HUES6 (cell line): ENCODE results near the gene MXI1.

Source experiments
- H3K27ac ChIP-seq: 2 replicates; pipeline ENCODE4 v1.7.0; 2013; ENCODE audit warnings: low read depth, mild to moderate bottlenecking, low read length, inconsistent platforms
- H3K27me3 ChIP-seq: 2 replicates; pipeline ENCODE4 v1.6.1; 2013; ENCODE audit warnings: low read length; ENCODE audit not compliant: control insufficient read depth, insufficient read depth
- H3K36me3 ChIP-seq: 2 replicates; pipeline ENCODE4 v1.6.1; 2013; ENCODE audit warnings: low read length; ENCODE audit not compliant: control insufficient read depth, insufficient read depth
- H3K4me1 ChIP-seq: 2 replicates; pipeline ENCODE4 v1.6.1; 2013; ENCODE audit warnings: low read length; ENCODE audit not compliant: control insufficient read depth, insufficient read depth
- H3K4me3 ChIP-seq: 2 replicates; pipeline ENCODE4 v1.5.1; 2013; ENCODE audit warnings: low read depth, low read length
- H3K9ac ChIP-seq: one replicate; pipeline ENCODE4 v1.6.1; 2013; ENCODE audit warnings: mild to moderate bottlenecking, low read length
- H3K9me3 ChIP-seq: 2 replicates; pipeline ENCODE4 v1.6.1; 2013; ENCODE audit warnings: low read depth, low read length; ENCODE audit not compliant: control insufficient read depth, insufficient read depth

MXI1 gene

GRCh38 chr10:110169586-110169985, 37.8 kb upstream of the MXI1 start:
- Histone ChIP-seq H3K27ac (no peak overlapping the region), H3K36me3 (no peaks in the 10 kb centered on the region), H3K9ac (no peak overlapping the region), H3K4me1 (peaks cover 37% of the 10 kb centered on the region), H3K9me3 (no peaks in the 10 kb centered on the region), H3K4me3 (no peak overlapping the region), H3K27me3 (peaks cover 100% of the 10 kb centered on the region)

GRCh38 chr10:110170142-110170971, 37.0 kb upstream of the MXI1 start:
- H3K27me3 ChIP-seq = peaks cover 100% of the 10 kb centered on the region
- H3K4me3 ChIP-seq = peak overlapping the region; percentile 25; the same call in 1 of the 2 replicates
- peaks cover 41% of the 10 kb centered on the region for H3K4me1 ChIP-seq
- no peak overlapping the region for H3K9ac ChIP-seq
- H3K27ac ChIP-seq = no peak overlapping the region
- no peaks in the 10 kb centered on the region for H3K36me3 ChIP-seq
- no peaks in the 10 kb centered on the region for H3K9me3 ChIP-seq

GRCh38 chr10:110171032-110171431, 36.4 kb upstream of the MXI1 start:
- no peak overlapping the region for H3K4me3 ChIP-seq
- H3K27me3 ChIP-seq = peaks cover 100% of the 10 kb centered on the region
- H3K9ac ChIP-seq = no peak overlapping the region
- H3K4me1 ChIP-seq = peaks cover 48% of the 10 kb centered on the region
- H3K36me3 ChIP-seq = no peaks in the 10 kb centered on the region
- H3K9me3 ChIP-seq = no peaks in the 10 kb centered on the region
- H3K27ac ChIP-seq = no peak overlapping the region

GRCh38 chr10:110172155-110172554, 35.2 kb upstream of the MXI1 start:
- peaks cover 93% of the 10 kb centered on the region for H3K27me3 ChIP-seq
- H3K36me3 ChIP-seq = no peaks in the 10 kb centered on the region
- no peaks in the 10 kb centered on the region for H3K9me3 ChIP-seq
- H3K9ac ChIP-seq = no peak overlapping the region
- no peak overlapping the region for H3K27ac ChIP-seq
- H3K4me3 ChIP-seq = no peak overlapping the region
- peaks cover 55% of the 10 kb centered on the region for H3K4me1 ChIP-seq

GRCh38 chr10:110174201-110174600, 33.2 kb upstream of the MXI1 start:
- H3K27me3 ChIP-seq = peaks cover 80% of the 10 kb centered on the region

GRCh38 chr10:110174816-110175215, 32.6 kb upstream of the MXI1 start:
- Histone ChIP-seq H3K27ac (no peak overlapping the region), H3K9me3 (no peaks in the 10 kb centered on the region), H3K4me1 (peaks cover 37% of the 10 kb centered on the region), H3K4me3 (no peak overlapping the region), H3K9ac (no peak overlapping the region), H3K27me3 (peaks cover 77% of the 10 kb centered on the region), H3K36me3 (no peaks in the 10 kb centered on the region)

More at GRCh38 chr10:110174201-110174600, 33.2 kb upstream of the MXI1 start:
- no peak overlapping the region for H3K9ac ChIP-seq
- H3K27ac ChIP-seq = no peak overlapping the region
- H3K4me3 ChIP-seq = no peak overlapping the region
- no peaks in the 10 kb centered on the region for H3K36me3 ChIP-seq
- H3K9me3 ChIP-seq = no peaks in the 10 kb centered on the region
- peaks cover 43% of the 10 kb centered on the region for H3K4me1 ChIP-seq

GRCh38 chr10:110175406-110175805, 32.0 kb upstream of the MXI1 start:
- no peaks in the 10 kb centered on the region for H3K36me3 ChIP-seq
- H3K4me3 ChIP-seq = no peak overlapping the region
- no peak overlapping the region for H3K9ac ChIP-seq
- H3K9me3 ChIP-seq = no peaks in the 10 kb centered on the region
- H3K27ac ChIP-seq = no peak overlapping the region
- peaks cover 32% of the 10 kb centered on the region for H3K4me1 ChIP-seq
- peaks cover 71% of the 10 kb centered on the region for H3K27me3 ChIP-seq

GRCh38 chr10:110176141-110177030, 31.0 kb upstream of the MXI1 start:
- H3K27ac ChIP-seq = no peak overlapping the region
- no peaks in the 10 kb centered on the region for H3K36me3 ChIP-seq
- peaks cover 63% of the 10 kb centered on the region for H3K27me3 ChIP-seq
- no peak overlapping the region for H3K9ac ChIP-seq
- H3K4me3 ChIP-seq = no peak overlapping the region
- H3K9me3 ChIP-seq = no peaks in the 10 kb centered on the region
- H3K4me1 ChIP-seq = peaks cover 24% of the 10 kb centered on the region

GRCh38 chr10:110179220-110179619, 28.2 kb upstream of the MXI1 start:
- no peaks in the 10 kb centered on the region for H3K36me3 ChIP-seq
- no peak overlapping the region for H3K4me3 ChIP-seq
- peaks cover 18% of the 10 kb centered on the region for H3K4me1 ChIP-seq
- no peaks in the 10 kb centered on the region for H3K9me3 ChIP-seq
- no peak overlapping the region for H3K27ac ChIP-seq
- H3K27me3 ChIP-seq = peaks cover 38% of the 10 kb centered on the region
- H3K9ac ChIP-seq = no peak overlapping the region

GRCh38 chr10:110181451-110181850, 26.0 kb upstream of the MXI1 start:
- Histone ChIP-seq H3K4me1 (peaks cover 3% of the 10 kb centered on the region), H3K4me3 (no peak overlapping the region), H3K27ac (no peak overlapping the region), H3K36me3 (no peaks in the 10 kb centered on the region), H3K27me3 (peaks cover 16% of the 10 kb centered on the region; the same call in 1 of the 2 replicates), H3K9me3 (no peaks in the 10 kb centered on the region), H3K9ac (no peak overlapping the region)

- Histone ChIP-seq H3K4me3 (no peak overlapping the region), H3K9me3 (no peaks in the 10 kb centered on the region), H3K27ac (no peak overlapping the region), H3K36me3 (no peaks in the 10 kb centered on the region), H3K27me3 (peaks cover 16% of the 10 kb centered on the region; the same call in 1 of the 2 replicates), H3K4me1 (no peaks in the 10 kb centered on the region; the same call in 1 of the 2 replicates), H3K9ac (no peak overlapping the region)
Measured at GRCh38 chr10:110181911-110182310, 25.5 kb upstream of the MXI1 start.
